Colonic mucosa (tissue), 4 donors: ENCODE data around the gene SMIM28. TPM values are rescaled to one million over a fixed set of nuclear protein-coding genes. Genes with fewer than 3 reads are reported as not detected.

Experiments used
- DNase-seq: peaks from one replicate; pipeline ENCODE4 v3.0.0-alpha.2; 2020
- H3K27ac ChIP-seq: fragments of 200-600 bp; one replicate; pipeline ENCODE4 v1.8.0; 2021
- H3K27me3 ChIP-seq: fragments of 200-600 bp; one replicate; pipeline ENCODE4 v1.8.0; 2021
- H3K36me3 ChIP-seq: fragments of 200-600 bp; one replicate; pipeline ENCODE4 v1.8.0; 2021
- H3K4me1 ChIP-seq: fragments of 200-600 bp; one replicate; pipeline ENCODE4 v1.8.0; 2021; ENCODE audit warnings: mild to moderate bottlenecking
- H3K4me3 ChIP-seq: fragments of 200-600 bp; one replicate; pipeline ENCODE4 v1.8.0; 2021
- H3K9ac ChIP-seq, 2 donors: one replicate each; pipeline ENCODE4 v1.7.0; 2013; ENCODE audit warnings: control low read depth in 2 of 2, low read depth in 2 of 2, low read length in 2 of 2
- H3K9me3 ChIP-seq: fragments of 200-600 bp; one replicate; pipeline ENCODE4 v1.8.0; 2021
- intact Hi-C: fragments of 100-400 bp; cut with DNase I; formaldehyde crosslinking; loops from one replicate; pipeline ENCODE4 v1.14.1; 2022
- total RNA-seq, 2 donors: library from RNA; stranded (reverse); fragmentation: NEBNext Ultra II Directional in 1 of 2; extraction: Animal tissue kit (Norgen Biotek cat#: 25700) in 1 of 2; gene quantifications; one replicate each; pipeline ENCODE4 v1.2.1, GENCODE V29; 2021
- TF ChIP-seq, protein P1 (sequence below): fragments of 200-600 bp; IDR thresholded peaks from one replicate; pipeline ENCODE4 v1.8.0; 2022; ENCODE audit warnings: antibody characterized with exemption, mild to moderate bottlenecking
- donor health status: healthy.
- donor health status: DM: no; HTN: no; CAD: no.
- donor health status: DM: no; HTN: no; CAD: no.

Gene SMIM28
- total RNA-seq, 2 donors from 2014 or later: 0.29 TPM; not detected in 1

- H3K4me3 ChIP-seq: no peak overlapping the region
- H3K36me3 ChIP-seq: no peaks in the 10 kb centered on the region
- no peaks in the 10 kb centered on the region for H3K27me3 ChIP-seq
- DNase-seq: no peak
- TF ChIP-seq, protein P1, sequence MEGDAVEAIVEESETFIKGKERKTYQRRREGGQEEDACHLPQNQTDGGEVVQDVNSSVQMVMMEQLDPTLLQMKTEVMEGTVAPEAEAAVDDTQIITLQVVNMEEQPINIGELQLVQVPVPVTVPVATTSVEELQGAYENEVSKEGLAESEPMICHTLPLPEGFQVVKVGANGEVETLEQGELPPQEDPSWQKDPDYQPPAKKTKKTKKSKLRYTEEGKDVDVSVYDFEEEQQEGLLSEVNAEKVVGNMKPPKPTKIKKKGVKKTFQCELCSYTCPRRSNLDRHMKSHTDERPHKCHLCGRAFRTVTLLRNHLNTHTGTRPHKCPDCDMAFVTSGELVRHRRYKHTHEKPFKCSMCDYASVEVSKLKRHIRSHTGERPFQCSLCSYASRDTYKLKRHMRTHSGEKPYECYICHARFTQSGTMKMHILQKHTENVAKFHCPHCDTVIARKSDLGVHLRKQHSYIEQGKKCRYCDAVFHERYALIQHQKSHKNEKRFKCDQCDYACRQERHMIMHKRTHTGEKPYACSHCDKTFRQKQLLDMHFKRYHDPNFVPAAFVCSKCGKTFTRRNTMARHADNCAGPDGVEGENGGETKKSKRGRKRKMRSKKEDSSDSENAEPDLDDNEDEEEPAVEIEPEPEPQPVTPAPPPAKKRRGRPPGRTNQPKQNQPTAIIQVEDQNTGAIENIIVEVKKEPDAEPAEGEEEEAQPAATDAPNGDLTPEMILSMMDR: no peak
- H3K9ac ChIP-seq: no peak overlapping the region
- H3K9me3 ChIP-seq: no peaks in the 10 kb centered on the region
- intact Hi-C loops: no loop called here
- no peaks in the 10 kb centered on the region for H3K4me1 ChIP-seq
- H3K27ac ChIP-seq: no peak overlapping the region
Observed at GRCh38 chr6:138386897-138387296, 9.2 kb downstream of the SMIM28 start.

DNA sequence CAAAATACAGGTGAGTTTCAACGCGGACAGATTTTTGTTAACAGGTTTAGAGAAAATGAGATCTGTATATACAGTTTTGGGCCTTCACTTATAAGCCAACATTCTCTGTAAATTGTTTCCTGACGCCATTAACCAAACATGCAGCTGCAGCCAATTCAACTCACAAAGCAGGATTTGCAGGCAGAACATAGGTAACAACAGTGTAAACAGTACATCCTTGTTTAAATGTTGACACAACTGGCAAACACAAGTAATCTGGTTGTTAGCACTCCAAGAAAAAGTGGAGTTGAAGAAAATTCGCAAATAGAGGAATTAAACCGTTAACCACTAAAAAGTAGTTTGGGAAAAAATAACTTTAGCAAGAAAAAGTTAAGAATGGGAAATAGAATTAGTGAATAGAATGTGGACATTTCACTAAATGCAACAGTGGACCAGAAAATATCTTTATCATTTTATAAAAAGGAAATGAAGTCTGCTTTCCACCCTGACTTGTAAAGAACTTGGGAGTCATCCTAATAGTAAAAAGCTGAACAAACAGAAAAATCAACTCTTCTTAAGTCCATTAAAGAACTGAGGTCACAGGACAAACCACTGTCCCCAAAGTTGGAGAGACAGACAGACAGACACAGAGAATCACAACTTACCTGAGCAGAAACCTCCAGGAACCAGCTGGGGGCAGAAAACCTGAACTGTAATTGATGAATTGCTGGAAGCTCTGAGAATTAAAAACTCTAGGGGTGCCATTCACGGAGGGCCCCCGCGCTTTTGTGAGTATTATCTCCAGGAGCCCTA is 10.1 kb downstream of the SMIM28 start:
- Histone ChIP-seq H3K9me3 (no peaks in the 10 kb centered on the region), H3K4me3 (no peak overlapping the region), H3K27ac (no peak overlapping the region), H3K36me3 (no peaks in the 10 kb centered on the region), H3K4me1 (no peaks in the 10 kb centered on the region), H3K27me3 (no peaks in the 10 kb centered on the region), H3K9ac (no peak overlapping the region)
- no peak for DNase-seq
- intact Hi-C loops: no loop called here
- TF ChIP-seq, protein P1: no peak

DNA sequence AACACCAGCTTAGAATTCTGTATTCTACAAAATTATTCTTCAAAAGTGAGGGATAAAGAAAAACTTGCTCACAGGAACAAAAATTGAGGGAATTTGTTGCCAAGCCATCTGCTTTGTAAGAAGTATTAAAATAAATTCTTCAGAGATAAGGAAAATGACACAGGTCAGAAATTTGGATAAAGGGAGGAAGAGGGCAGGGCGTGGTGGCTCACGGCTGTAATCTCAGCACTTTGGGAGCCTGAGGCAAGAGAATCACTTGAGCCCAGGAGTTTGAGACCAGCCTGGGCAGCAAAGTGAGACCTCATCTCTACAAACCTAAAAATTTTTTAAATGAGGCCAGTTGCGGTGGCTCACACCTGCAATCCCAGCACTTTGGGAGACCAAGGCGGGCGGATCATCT is 11.8 kb downstream of the SMIM28 start:
- no peak overlapping the region for H3K4me3 ChIP-seq
- H3K27ac ChIP-seq: no peak overlapping the region
- intact Hi-C loops: no loop called here
- no peak for DNase-seq
- no peaks in the 10 kb centered on the region for H3K27me3 ChIP-seq
- TF ChIP-seq, protein P1: no peak
- H3K4me1 ChIP-seq: no peaks in the 10 kb centered on the region
- no peaks in the 10 kb centered on the region for H3K9me3 ChIP-seq
- no peaks in the 10 kb centered on the region for H3K36me3 ChIP-seq
- H3K9ac ChIP-seq: no peak overlapping the region

DNA sequence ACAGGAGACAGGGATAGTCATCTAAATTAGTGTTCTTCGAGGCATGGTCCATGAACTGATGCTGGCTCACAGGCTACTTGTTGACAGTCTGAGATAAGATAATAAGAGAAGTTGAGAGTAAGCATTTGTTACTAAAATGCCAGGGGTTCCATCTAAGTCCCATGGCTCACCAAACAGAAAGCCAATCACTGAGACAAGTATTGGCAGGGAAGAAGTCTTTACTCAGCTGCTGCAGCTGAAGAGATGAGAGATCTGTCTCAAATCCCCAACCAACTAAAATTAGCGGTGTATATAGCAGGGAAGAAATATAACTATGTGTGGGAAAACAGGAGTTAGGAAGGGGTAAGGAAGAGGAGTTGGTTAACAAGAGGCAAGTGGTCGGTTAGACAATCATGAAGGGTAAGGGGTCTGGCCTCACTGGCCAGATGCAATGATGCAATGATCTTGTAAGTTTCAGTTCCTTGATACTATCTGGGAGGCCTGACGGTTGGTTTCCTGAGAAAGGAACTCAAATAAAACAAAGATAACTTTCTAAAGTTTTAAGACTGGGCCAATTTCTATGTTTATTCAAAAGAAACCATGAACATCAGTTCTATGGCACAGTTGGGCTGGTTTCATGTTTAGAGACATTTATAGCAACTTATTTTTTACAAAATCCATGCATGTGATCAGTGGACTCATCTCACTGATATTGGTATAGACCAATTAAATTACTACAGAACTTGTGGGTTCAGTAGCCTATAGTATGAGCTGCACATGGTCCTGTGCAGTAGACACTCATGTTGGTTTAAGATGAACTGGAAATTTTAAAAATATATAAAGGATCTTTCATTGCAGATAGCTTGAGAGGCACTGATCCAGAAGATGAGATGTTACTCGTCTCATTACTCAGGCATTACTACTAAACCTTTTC is 16.4 kb downstream of the SMIM28 start:
- Histone ChIP-seq H3K9ac (no peak overlapping the region), H3K27ac (no peak overlapping the region), H3K4me1 (no peaks in the 10 kb centered on the region), H3K9me3 (no peaks in the 10 kb centered on the region), H3K27me3 (no peaks in the 10 kb centered on the region), H3K4me3 (no peak overlapping the region), H3K36me3 (no peaks in the 10 kb centered on the region)
- DNase-seq: no peak
- TF ChIP-seq, protein P1: no peak
- intact Hi-C loops: no loop called here

- H3K4me1 ChIP-seq: no peaks in the 10 kb centered on the region
- H3K9me3 ChIP-seq: no peaks in the 10 kb centered on the region
- TF ChIP-seq, protein P1: no peak
- intact Hi-C loops: no loop called here
- H3K36me3 ChIP-seq: no peaks in the 10 kb centered on the region
- no peak overlapping the region for H3K4me3 ChIP-seq
- no peak overlapping the region for H3K9ac ChIP-seq
- no peak for DNase-seq
- no peaks in the 10 kb centered on the region for H3K27me3 ChIP-seq
- no peak overlapping the region for H3K27ac ChIP-seq
Observed at GRCh38 chr6:138396709-138397108, 19.0 kb downstream of the SMIM28 start.
